Stimulated activated CD4-positive, alpha-beta T cell treated with anti-CD3 and anti-CD28 coated beads, Interleukin-4, amount 100 ng/mL, for 48 hours (primary cell): ENCODE measurements around the gene TSSK6.
"Not testable (repeated sequence)": the region's sequence is repeated elsewhere in the genome, so short reads cannot be mapped to it uniquely, and the experiment has no call there.

Experiments
- DNase-seq, 2 donors: peaks; one replicate each; pipeline ENCODE4 v3.0.0-alpha.2; 2020; ENCODE audit warnings: low read depth in 2 of 2

Gene TSSK6

GRCh38 chr19:19487950-19488874, 27.1 kb downstream of the TSSK6 start:
- no peak for DNase-seq

GRCh38 chr19:19487077-19487949, 28.0 kb downstream of the TSSK6 start:
- no peak for DNase-seq

GRCh38 chr19:19486343-19487076, 28.8 kb downstream of the TSSK6 start:
- no peak for DNase-seq

- no peak for DNase-seq
Observed at GRCh38 chr19:19485998-19486290, 29.4 kb downstream of the TSSK6 start.

- no peak for DNase-seq
Observed at GRCh38 chr19:19485161-19485997, 30.0 kb downstream of the TSSK6 start.

- no peak for DNase-seq
Observed at GRCh38 chr19:19482809-19483596, 32.3 kb downstream of the TSSK6 start.

GRCh38 chr19:19480688-19481087, 34.7 kb downstream of the TSSK6 start:
- no peak for DNase-seq

GRCh38 chr19:19477705-19478383, 37.5 kb downstream of the TSSK6 start:
- DNase-seq = no peak

GRCh38 chr19:19475849-19476828, 39.2 kb downstream of the TSSK6 start:
- DNase-seq = no peak

- no peak for DNase-seq
Observed at GRCh38 chr19:19475015-19475765, 40.2 kb downstream of the TSSK6 start.

- not testable (repeated sequence) for DNase-seq
Observed at GRCh38 chr19:19472106-19472505, 43.2 kb downstream of the TSSK6 start.

GRCh38 chr19:19471682-19472081, 43.7 kb downstream of the TSSK6 start:
- no peak for DNase-seq

GRCh38 chr19:19470579-19470978, 44.8 kb downstream of the TSSK6 start:
- no peak for DNase-seq

GRCh38 chr19:19468424-19469050, 46.8 kb downstream of the TSSK6 start:
- no peak for DNase-seq

- no peak for DNase-seq
Observed at GRCh38 chr19:19466201-19466600, 49.1 kb downstream of the TSSK6 start.

- no peak for DNase-seq
Observed at GRCh38 chr19:19465436-19466070, 49.8 kb downstream of the TSSK6 start.
